HG02678 (cell line): ENCODE results near the gene TRMT5.

Experiments
- ATAC-seq: cut with Tn5 transposase; IDR thresholded peaks from one replicate; pipeline ENCODE4 v1.9.1; 2021; ENCODE audit warnings: mild to moderate bottlenecking, moderate library complexity; ENCODE audit not compliant: unreplicated experiment

TRMT5 gene, protein sequence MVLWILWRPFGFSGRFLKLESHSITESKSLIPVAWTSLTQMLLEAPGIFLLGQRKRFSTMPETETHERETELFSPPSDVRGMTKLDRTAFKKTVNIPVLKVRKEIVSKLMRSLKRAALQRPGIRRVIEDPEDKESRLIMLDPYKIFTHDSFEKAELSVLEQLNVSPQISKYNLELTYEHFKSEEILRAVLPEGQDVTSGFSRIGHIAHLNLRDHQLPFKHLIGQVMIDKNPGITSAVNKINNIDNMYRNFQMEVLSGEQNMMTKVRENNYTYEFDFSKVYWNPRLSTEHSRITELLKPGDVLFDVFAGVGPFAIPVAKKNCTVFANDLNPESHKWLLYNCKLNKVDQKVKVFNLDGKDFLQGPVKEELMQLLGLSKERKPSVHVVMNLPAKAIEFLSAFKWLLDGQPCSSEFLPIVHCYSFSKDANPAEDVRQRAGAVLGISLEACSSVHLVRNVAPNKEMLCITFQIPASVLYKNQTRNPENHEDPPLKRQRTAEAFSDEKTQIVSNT

DNA sequence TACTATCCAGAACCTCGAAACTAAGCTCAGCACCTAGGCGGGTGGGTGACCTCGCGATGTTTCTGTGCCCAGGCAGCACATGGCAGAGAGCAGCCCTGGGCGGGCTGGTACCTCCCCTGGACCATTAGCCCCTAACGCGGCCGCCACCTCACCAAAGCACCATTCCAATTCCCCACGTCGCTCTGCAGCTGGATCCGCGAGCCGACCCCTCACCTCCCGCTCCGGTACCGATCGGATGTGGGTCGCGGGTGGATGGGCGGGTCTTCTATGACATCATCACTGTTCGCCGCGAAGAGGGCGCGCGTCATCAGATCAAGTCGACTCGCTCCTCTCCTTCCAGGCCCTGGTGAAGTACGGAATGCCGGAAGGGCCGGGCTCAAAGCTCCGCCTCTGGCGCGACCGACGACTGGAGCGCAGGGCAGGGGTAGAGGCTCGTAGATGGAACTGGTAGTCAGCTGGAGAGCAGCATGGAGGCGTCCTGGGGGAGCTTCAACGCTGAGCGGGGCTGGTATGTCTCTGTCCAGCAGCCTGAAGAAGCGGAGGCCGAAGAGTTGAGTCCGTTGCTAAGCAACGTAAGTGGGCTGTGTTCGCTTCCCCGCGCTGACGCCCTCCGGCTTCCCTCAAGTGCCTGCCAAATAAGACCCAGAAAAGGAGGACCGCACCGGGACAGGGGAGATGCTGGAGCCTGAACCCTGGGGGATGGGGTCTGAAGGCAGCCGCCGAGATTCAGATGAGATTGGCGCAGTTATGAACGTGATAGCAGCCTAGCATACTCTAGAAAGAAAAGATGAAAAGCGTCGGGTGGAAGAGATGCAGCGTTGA, at the start of gene TRMT5, which contains the start of gene SLC38A6:
Gene TRMT5, minus strand, starts transcription at position 269 of the 822 bp plus-strand sequence. Its CDS starts 106 bp downstream, at position 163.
Gene SLC38A6, plus strand, starts transcription at position 435 of the 822 bp plus-strand sequence. Its CDS starts 33 bp downstream, at position 468.
- ATAC-seq: peak; percentile 85

DNA sequence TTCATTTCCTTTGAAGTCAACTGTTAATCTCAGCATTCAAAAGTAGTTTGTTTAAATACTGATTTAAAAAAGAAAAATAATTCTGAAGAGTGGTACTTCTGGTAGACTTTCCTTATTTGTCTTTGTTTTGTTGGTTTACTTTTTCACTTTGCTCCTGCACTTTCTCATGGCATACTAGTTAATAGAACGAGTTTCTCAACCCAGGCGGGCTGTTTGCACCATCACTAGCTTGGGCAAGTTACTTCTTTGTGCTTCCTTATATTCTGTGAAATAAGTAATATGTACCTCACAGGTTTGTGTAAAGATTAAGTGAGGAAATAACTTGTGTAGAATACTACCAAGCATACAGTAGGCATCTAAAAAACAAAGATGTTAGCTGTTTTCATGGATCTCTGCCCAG, 45.6 kb upstream of the TRMT5 start:
- no peak for ATAC-seq

DNA sequence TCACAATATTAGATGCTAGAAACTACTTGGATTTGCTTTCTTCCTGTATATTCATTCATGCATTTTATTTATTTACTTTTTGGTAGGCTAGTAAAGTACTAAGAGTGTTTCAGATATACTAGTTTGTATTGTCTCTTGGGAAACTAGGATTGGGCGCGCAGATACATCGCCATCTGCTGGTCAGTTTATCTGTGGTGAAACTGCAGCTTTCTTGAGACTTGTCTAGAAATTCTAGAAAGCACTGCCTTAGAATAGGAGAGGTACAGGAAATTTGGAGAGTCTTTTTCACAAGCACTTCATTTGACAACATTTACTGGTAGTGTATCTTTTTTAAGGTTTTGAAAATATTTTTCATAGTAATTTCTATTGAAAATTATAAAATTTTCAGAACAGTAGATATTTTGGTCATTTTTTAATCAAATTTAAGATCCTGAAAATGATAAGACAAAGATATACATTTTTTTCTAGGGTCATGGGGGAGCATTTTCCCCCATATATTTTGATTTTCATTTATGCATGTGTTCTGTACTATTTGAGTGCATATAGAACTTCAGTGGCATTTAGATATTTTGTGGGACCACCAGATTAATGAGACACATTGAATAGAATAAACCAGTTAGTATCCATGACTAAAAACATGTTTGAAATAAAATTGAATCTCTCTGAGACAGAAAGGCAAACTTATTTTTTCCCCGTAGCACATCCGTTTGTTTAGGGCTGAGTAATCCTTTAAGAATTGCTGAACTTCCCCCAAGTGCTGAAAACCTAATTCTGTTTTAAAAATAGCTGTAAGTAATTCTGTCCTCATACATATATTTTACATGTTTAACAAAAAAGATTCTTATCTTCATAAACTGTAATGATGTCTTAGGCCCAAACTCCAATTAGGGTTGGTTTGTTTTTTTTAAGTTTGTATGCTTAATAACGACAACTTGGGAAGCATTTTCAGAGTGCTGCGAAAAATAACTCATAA, 44.7 kb upstream of the TRMT5 start:
- ATAC-seq: peak; percentile 52

DNA sequence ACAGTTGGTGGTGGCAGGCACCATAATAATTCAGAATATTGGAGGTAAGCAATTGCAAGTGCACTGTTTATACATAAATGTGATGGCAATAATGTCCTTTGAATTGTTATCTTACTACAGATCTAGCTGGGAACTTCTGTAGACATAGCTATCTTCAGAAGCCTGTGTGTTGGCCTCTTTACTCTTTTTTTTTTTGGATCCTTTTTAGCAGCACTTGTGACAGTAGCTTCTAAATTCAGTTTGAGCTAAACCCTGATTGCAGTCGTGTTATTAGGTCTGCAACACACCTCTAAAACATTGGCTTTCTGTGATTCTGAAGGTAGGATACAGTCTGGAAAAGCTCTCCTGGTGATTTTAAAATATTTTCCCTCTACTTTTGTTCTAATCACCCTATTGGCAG, 38.7 kb upstream of the TRMT5 start:
- no peak for ATAC-seq

DNA sequence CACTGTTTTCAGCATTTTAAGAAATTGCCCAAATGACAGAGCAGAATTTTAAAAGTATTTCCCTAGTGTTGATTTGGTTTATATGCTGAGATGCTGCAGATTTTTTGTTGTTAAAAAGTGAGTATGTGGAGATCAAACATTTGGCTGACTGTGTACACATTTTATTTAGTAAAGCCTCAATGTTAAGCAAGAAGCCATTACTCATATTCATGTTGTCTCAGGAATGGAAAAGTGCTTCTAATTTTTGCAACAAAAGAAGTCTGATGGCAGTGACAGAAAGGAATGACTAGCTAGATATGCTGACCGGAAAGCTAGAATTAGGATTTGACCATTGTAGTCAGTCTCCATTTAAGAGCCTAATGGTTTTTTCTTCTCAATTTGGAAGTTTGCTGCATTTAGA, 22.7 kb upstream of the TRMT5 start:
- no peak for ATAC-seq

DNA sequence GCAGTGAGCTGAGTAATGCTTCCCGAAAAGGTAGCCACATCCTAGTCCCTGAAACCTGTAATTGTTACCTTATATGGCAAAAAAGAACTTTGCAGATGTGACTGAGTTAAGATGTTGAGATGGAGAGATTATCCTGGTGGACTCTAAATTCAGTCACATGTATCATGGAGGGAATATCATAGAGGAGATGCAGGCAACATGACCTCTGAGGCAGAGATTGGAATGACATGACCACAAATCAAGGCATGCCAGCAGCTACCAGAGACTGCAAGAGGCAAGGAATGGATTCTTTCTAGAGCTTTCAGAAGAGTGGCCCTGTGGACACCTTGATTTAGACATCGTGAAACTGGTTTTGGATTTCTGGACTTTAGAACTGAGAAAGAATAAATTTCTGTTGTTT, 18.7 kb upstream of the TRMT5 start:
- no peak for ATAC-seq

DNA sequence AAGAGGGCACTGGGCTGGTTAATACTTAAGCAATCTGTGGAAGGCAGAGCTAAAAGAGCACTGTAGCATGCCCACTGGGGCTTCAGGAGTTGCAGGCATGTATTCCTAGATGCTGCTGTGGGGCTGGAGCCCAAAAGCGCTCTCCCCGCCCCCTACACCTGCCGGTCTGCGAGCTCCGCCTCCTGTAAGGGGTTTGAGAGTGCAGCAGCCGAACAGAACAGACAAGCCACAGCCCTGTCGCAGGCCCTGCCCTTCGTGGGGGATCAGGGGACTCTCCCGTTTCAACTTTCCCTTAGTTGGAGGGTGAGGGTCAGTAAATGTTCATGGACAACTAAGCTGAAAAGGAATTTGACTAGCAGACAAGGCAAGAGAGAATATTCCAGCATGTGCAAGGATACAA, 17.7 kb upstream of the TRMT5 start:
- no peak for ATAC-seq

DNA sequence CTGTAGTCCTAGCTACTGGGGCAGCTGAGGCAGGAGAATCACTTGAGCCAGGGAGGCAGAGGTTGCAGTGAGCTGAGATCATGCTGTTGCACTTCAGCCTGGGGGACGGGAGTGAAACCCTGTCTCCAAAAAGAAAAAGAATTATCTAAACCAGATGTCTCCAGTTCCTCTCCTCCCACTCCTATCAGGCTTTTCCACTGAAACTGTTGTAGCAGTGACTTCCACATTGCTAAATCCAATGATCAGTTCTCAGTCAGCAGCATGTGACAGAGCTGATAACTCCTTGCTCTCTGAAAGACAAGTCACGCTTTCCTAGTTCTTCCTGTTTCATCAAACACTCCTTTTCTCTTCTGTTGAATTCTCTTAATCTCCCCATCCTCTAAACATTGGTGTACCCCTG, 8.7 kb upstream of the TRMT5 start:
- no peak for ATAC-seq

DNA sequence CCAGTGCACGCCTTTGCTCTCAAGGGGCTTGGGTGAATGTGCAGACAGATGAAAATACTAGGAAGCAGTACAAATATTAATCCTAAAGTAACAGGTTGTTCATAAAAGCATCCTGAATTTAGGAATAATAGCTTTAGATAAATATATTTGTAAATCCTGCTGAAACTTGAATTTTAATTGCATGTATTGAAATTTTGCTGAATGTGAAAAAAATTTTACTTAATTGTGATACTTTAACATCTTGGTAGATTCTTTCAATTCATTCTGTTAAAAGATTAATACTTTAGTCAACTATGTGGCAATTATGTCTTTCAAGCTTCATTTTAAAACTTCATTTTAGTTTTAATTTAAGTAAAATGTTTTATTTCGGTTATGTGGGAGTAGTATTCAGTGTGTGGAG, 5.6 kb upstream of the TRMT5 start:
- ATAC-seq: no peak

DNA sequence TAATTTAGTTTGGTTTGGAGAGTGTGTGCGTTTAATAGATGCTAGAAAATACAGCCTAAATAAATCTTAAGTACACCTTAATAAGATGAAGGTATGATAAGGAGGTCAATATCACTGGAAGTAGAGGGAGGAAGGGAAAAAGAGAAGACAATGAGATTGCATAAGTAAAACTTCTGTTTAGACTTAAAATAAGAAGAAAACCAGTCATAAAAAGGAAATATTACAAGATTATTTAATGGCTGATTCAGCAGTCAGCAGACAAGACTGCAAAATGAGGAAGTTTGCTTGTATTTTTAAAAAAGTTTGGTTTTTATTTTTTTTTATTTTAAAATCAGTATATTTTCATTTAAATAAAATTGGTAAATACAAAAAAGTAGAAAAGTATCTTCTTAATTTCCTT, 3.3 kb upstream of the TRMT5 start:
- no peak for ATAC-seq

DNA sequence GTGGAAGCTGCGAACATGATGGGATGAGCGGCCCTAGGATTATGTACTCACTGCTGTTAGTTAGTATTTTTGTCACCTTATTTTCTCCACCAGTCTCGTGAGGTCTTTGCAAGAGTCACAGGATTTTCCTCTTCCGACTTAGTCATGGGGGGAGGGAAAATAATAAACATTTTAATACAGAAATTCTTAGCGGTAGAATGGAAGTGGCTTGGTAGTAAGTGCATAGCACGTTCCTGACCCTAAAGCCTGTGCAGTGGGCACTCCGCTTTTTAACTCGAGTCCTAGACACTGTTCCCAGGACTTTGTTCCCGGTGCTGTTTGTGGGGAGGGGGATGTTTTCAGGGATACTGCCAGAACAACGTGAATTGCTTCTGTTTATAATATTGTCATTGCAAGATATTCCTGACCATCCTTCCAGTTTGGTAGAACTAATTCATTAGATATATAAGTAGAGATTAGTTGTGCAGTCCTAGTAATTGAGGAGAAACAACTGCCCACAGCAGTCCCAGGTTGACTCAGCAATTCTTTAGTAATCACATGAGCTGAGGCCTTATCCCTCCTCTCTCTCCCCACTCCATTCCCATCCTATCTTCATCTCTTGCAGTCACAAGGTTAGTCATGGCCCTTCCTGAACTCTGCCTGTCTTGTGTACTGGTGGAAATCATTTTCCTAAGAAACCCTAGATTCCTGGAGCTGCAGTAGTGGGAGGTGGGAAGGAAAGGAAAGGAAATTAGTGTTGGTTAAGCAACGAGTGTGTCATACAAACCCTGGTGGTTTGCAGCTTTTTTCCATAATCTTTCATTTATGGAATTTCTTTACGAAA, 965 bp upstream of the TRMT5 start:
- no peak for ATAC-seq

DNA sequence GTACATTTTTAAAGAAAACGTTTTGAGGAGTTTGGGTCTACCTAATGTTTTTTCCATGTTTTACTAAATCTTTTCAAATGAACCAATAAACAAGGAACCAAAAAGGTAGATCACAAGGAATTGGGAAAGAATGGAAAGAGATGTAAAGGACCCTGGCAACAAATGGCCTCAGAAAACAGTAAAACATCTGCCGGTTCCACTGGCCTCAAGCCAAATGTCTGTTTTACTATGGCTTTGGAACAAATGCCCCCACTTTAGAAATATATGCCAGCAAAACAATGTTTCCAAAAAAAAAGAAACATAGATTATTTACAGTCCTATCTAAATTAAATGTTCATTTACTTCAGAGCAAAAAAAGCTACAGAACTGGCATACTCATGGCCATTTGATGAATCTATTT, 3.0 kb downstream of the TRMT5 start:
- no peak for ATAC-seq

DNA sequence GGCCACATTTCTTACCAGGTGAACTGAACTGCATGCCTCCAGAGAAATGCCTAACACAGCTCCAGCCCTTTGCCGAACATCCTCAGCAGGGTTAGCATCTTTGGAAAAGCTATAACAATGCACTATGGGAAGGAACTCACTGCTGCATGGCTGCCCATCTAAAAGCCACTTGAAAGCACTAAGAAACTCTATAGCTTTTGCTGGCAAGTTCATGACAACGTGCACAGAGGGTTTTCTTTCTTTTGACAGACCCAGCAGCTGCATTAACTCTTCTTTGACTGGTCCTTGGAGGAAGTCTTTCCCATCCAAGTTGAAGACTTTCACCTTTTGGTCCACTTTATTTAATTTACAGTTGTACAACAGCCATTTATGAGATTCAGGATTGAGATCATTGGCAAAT, 5.3 kb downstream of the TRMT5 start:
- no peak for ATAC-seq

DNA sequence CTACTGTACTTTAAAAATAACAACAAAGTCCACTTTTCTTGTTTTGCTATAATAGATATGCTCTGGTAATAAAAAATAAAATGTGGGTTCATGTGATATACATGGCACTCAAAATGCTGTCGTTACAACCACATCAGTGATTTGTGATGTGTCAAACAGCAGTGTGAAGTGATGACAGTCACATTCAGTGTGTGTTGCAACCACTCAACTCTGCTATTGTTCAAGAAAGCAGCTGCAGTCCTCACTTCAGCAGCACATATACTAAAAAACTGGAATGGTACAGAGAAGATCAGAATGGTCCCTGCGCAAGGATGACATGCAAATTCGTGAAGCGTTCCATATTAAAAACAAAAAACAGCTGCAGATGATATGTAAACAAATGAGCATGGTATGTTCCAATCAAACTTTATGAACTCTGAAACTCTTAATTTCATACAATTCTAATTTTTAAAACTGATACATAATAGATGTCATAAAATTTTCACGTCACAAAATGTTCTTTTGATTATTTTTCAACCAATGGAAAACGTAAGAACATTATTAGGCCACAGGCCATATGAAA, 6.7 kb downstream of the TRMT5 start:
- no peak for ATAC-seq

DNA sequence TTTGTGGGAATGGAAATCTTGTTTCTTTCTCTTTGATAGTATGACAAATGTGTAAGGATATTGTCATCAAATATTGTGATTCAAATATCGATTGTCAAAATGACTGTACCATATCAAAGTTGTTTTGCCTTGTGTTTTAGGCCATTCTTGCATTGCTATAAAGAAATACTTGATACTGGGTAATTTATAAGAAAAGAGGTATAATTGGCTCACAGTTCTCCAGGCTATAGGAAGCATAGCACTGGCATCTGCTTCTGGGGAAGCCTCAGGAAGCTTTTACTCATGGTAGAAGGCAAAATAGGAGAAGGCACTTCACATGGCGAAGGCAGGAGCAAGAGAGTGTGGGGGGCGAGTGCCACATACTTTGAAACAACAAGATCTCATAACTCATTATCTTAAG, 7.8 kb downstream of the TRMT5 start:
- ATAC-seq: no peak

DNA sequence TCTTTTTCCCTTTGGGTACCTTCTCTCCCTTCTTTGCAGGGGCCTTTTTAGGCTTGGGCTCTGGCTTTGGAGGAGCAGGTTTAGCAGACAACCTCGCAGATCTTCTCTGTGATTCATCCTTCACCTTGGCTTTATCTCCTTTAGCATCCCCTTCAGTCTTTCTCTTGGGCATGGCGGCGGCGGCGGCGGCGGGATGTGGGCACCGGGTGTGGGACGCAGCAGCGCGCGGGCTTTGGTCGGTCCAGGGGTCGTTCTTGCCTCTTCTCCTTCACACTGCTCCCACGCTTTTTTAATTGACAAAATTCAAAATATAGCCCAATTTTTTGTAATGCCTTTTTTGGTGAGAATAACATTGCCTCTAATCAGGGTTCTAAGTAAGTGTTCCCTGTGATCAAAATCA, 8.6 kb downstream of the TRMT5 start:
- ATAC-seq: no peak

DNA sequence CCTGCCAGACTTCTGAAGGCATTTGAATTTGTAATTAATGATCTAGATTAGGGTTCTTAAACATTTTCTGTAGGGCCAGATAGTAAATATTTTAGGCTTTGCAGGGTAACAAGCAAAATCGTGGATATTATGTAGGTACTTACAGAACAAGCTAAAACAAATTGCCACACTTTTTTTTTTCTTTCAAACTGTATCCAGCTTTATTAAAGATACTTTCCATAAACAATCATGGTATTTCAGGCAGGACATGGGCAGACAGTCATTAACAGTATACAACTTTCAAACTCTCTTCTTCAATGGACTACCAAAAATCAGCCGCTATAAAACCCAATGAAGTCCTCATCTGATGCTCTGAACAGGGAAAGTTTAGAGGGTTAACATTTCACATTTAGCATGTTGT, 9.6 kb downstream of the TRMT5 start:
- no peak for ATAC-seq

DNA sequence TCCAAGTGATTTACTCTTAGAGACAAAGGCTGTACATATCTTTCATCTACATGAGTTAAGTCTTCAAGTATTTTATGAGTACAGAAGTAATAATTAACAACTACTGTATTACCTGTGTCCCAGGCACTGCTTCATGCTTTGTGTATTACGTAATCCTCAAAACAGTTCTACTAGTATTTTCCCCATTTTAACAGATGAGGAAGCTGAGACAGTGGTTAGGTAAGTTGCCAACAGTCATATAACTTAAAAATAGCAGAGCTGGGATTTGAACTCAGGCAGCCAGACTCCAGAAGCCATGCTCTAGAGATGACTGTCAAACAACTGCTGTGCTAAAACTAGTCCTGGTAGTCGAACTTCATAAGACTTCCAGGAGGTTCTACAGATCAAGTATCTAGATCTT, 10.7 kb downstream of the TRMT5 start:
- no peak for ATAC-seq

DNA sequence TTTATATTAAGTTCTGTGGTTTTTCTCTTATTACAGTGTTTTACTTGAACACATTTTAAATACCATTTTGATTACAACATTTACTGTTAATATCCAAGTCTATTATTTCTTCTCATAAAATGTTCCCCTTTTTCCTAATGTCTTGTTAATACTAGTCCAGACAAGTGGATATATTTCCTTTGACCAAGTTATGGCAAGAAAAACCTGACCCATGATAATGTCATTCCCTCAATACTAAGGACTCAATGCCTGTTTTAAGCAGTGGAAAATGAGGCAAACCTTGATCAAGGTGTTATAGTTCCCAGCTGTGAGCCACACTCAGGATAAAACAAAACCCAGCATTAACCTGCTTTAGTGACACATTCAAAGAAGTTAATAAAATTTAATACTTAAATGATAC, 12.2 kb downstream of the TRMT5 start:
- no peak for ATAC-seq

DNA sequence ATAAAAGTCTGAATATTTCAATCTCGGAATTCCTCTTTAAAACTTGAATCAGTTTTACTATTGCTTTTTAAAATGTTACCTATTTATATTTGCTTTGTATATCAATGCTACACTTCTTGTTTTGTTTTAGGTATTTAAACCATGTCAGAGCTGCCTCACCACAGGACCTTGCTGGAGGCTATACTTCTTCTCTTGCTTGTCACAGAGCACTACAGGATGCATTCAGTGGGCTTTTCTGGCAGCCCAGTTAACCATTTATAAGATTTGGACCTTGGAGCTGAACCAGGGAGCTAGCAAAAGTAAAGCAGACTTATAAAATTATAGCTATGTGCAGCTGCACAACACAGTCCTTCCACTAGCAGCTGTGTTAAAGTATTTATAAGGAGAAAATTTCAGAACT, 12.8 kb downstream of the TRMT5 start:
- no peak for ATAC-seq
